Spleen (tissue), 11 donors: ENCODE results near the gene BLOC1S5. TPM values are rescaled to one million over a fixed set of nuclear protein-coding genes. Genes with fewer than 3 reads are reported as not detected.

Source experiments
- DNase-seq: peaks from one replicate; pipeline ENCODE4 v3.0.0-alpha.2; 2020
- H3K27ac ChIP-seq, 8 donors: fragments of 200-600 bp; sonication (generic) in 7 of 8; 1 replicate in 4 of 8; 2 replicates in 4 of 8; pipeline versions ENCODE4 v1.5.0 to v1.8.0; 2016 to 2021; ENCODE audit warnings: inconsistent platforms in 4 of 8, mild to moderate bottlenecking in 4 of 8, moderate library complexity in 1 of 8
- H3K27me3 ChIP-seq, 7 donors: fragments of 200-600 bp; sonication (generic) in 6 of 7; replicated peaks in 1 of 7; 1 replicate in 4 of 7; 2 replicates in 3 of 7; pipeline versions ENCODE4 v1.5.0 to v1.8.0; 2016 to 2021; ENCODE audit warnings: inconsistent platforms in 3 of 7, mild to moderate bottlenecking in 1 of 7
- H3K36me3 ChIP-seq, 6 donors: fragments of 200-600 bp; sonication (generic) in 5 of 6; 1 replicate in 4 of 6; 2 replicates in 2 of 6; pipeline versions ENCODE4 v1.5.0 to v1.8.0; 2016 to 2021; ENCODE audit warnings: inconsistent platforms in 2 of 6
- H3K4me1 ChIP-seq, 6 donors: fragments of 200-600 bp; sonication (generic) in 5 of 6; 1 replicate in 3 of 6; 2 replicates in 3 of 6; pipeline versions ENCODE4 v1.5.0 to v1.8.0; 2016 to 2021; ENCODE audit warnings: inconsistent platforms in 3 of 6
- H3K4me3 ChIP-seq, 8 donors: fragments of 200-600 bp; sonication (generic) in 7 of 8; 1 replicate in 4 of 8; 2 replicates in 4 of 8; pipeline versions ENCODE4 v1.5.0 to v1.8.0; 2016 to 2021; ENCODE audit warnings: inconsistent platforms in 4 of 8, mild to moderate bottlenecking in 4 of 8, moderate library complexity in 2 of 8
- H3K9me3 ChIP-seq, 8 donors: fragments of 200-600 bp; sonication (generic) in 7 of 8; 1 replicate in 4 of 8; 2 replicates in 4 of 8; pipeline versions ENCODE4 v1.5.0 to v1.8.0; 2016 to 2021; ENCODE audit warnings: inconsistent platforms in 4 of 8
- POLR2A ChIP-seq, 3 donors: fragments of 450-650 bp; IDR thresholded peaks; one replicate each; pipeline ENCODE4 v1.5.1; 2017; ENCODE audit warnings: antibody characterized with exemption in 3 of 3, mild to moderate bottlenecking in 1 of 3
- POLR2AphosphoS5 ChIP-seq, 3 donors: sonication (generic); formaldehyde crosslinking; IDR thresholded peaks; one replicate each; pipeline ENCODE4 v1.5.1; 2017; ENCODE audit warnings: antibody characterized with exemption in 3 of 3
- WGBS, 5 donors: extraction: QIAGEN DNeasy Blood & Tissue Kit in 3 of 5; methylation state at CpG; one replicate each; pipeline versions ENCODE4 v1.1.5 to v1.1.7; 2013 to 2018; 5-methylcytosine and 5-hydroxymethylcytosine counted together
- intact Hi-C: fragments of 100-400 bp; cut with DNase I; formaldehyde crosslinking; loops from one replicate; pipeline ENCODE4 v1.15.0; 2023; ENCODE audit warnings: low total_unique reads
- polyA plus RNA-seq, 3 donors: library from polyadenylated mRNA; stranded (reverse); fragments of 200-250 nt; gene quantifications; one replicate each; pipeline ENCODE4 v1.2.1, GENCODE V29; 2013
- total RNA-seq, 7 donors: library from RNA; depleted of rRNA in 3 of 7; stranded (reverse); fragments of >200 nt in 3 of 7; fragmentation: NEBNext Ultra II Directional in 4 of 7; extraction: Animal tissue kit (Norgen Biotek cat#: 25700) in 4 of 7; gene quantifications; one replicate each; pipeline versions ENCODE4 v1.1.0 to v1.2.1, GENCODE V29; 2016 to 2021
- TF ChIP-seq, protein P1 (sequence below), 11 experiments: fragments of 200-600 bp in 7 of 11; fragments of 450-650 bp in 4 of 11; sonication (generic) in 4 of 11; IDR thresholded peaks in 8 of 11; conservative IDR thresholded peaks in 3 of 11; 1 replicate in 7 of 11; 2 replicates in 4 of 11; pipeline versions ENCODE4 v1.4.0 to v1.8.0; 2016 to 2021; ENCODE audit warnings: antibody characterized with exemption in 11 of 11, inconsistent platforms in 4 of 11, mild to moderate bottlenecking in 1 of 11
- donor health status: healthy with polysubstance abuse.
- donor health status: DM: no; HTN: no; CAD: no; lungs with moderate emphysema.
- donor health status: DM: no; HTN: no; CAD: no.
- donor health status: Bipolar disorder and iron deficiency.
- donor health status: healthy.
- donor health status: DM: no; HTN: no; CAD: no.
- donor health status: DM: yes; HTN: yes; CAD: no.

Gene BLOC1S5
- total and polyA plus RNA-seq, 10 donors, result 6.6 to 18.0 (median 13.6) TPM

DNA sequence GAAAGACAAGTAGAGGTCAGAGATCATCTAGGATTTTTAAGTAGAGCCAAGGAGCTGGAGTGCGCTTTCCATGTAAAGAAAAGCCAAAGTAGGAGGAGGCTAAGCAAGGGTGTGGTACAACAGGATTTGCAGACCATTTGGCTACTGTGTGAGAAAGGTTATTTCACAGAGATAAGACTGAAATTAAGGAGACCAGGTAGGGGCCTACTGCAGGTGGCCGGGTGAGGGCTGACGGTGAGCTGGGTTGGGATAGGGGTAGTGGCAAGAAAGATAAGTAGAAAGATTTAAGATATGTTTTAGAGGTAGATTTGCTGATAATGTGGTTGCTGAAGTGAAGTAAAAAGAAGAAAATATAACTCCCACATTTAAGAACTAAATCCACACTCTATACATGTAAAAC, 3.8 kb downstream of the BLOC1S5 start:
- WGBS, 5 donors, result 90 to 98% (median 91%) methylated on average over 3 of the region's 3 CpGs
- Histone ChIP-seq H3K27ac (no peak overlapping the region), H3K27me3 (no peaks in the 10 kb centered on the region), H3K4me3 (no peak overlapping the region), H3K9me3 (no peaks in the 10 kb centered on the region), H3K4me1 (peaks cover 17 to 33% (median 19%) of the 10 kb centered on the region in 6 donors), H3K36me3 (peaks cover 0 to 66% (median 15%) of the 10 kb centered on the region in 6 donors)
- no peak for TF ChIP-seq POLR2A (IDR thresholded peaks at IDR 0.05)
- TF ChIP-seq, protein P1, sequence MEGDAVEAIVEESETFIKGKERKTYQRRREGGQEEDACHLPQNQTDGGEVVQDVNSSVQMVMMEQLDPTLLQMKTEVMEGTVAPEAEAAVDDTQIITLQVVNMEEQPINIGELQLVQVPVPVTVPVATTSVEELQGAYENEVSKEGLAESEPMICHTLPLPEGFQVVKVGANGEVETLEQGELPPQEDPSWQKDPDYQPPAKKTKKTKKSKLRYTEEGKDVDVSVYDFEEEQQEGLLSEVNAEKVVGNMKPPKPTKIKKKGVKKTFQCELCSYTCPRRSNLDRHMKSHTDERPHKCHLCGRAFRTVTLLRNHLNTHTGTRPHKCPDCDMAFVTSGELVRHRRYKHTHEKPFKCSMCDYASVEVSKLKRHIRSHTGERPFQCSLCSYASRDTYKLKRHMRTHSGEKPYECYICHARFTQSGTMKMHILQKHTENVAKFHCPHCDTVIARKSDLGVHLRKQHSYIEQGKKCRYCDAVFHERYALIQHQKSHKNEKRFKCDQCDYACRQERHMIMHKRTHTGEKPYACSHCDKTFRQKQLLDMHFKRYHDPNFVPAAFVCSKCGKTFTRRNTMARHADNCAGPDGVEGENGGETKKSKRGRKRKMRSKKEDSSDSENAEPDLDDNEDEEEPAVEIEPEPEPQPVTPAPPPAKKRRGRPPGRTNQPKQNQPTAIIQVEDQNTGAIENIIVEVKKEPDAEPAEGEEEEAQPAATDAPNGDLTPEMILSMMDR (IDR thresholded peaks at IDR 0.05 in 8 of 11, conservative IDR thresholded peaks at IDR 0.05 in 3 of 11), result no peak
- no peak for TF ChIP-seq POLR2AphosphoS5 (IDR thresholded peaks at IDR 0.05)
- no peak for DNase-seq
- intact Hi-C loops, result no loop called here

DNA sequence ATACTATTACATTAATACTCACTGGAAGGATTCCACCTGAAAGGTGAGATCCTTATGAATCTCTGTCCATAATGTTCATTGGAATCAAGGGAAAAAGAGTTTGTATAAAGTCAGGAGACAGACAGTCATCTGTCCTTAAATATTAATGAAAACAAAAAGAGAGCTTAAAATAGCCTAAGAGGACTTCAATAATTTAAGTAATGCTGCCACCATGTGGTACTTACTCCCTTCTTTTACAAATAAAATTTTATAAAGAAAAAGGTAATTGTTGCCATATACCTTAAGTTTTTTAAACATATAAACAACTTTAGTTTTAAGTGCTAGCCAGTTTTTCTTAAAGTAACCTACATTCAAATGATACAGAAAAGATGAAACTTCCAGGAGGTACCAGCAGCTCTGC, 5.1 kb downstream of the BLOC1S5 start:
- no peak for DNase-seq
- Histone ChIP-seq H3K36me3 (peaks cover 0 to 78% (median 16%) of the 10 kb centered on the region in 6 donors), H3K9me3 (no peaks in the 10 kb centered on the region), H3K4me3 (no peak overlapping the region), H3K27me3 (no peaks in the 10 kb centered on the region), H3K4me1 (peaks cover 7 to 23% (median 11%) of the 10 kb centered on the region in 6 donors), H3K27ac (no peak overlapping the region)
- TF ChIP-seq, protein P1 (IDR thresholded peaks at IDR 0.05 in 8 of 11, conservative IDR thresholded peaks at IDR 0.05 in 3 of 11), result peak in 2 of 11 experiments; percentile 12 to 21
- TF ChIP-seq POLR2AphosphoS5 (IDR thresholded peaks at IDR 0.05) (no peak), POLR2A (IDR thresholded peaks at IDR 0.05) (no peak)
- intact Hi-C loops, result no loop called here

DNA sequence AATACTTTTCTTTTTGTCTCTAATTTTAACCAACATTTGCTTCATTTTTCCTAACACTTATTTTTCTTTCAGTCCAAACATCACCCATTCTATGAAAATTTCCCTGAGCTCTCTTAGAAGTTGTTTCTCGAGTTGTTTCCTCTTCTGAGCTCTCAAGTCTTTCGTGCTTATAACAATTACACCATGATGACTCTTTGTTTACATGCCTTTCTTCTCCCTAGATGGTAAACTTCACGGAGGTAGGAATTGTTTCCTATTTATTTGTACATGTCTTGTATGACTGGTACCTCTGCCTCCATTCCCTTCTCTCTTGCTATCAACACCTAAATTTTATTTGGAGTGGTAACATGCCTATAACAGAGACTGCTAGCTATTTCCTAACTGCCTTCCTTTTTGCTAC, 6.4 kb downstream of the BLOC1S5 start:
- H3K9me3 ChIP-seq, result no peaks in the 10 kb centered on the region
- WGBS, 5 donors, result 86 to 97% (median 89%) methylated on average over 3 of the region's 3 CpGs
- intact Hi-C loops, result no loop called here
- H3K27ac ChIP-seq, result no peak overlapping the region
- peaks cover 0 to 13% (median 3%) of the 10 kb centered on the region in 6 donors for H3K4me1 ChIP-seq
- no peak overlapping the region for H3K4me3 ChIP-seq
- no peaks in the 10 kb centered on the region for H3K27me3 ChIP-seq
- TF ChIP-seq POLR2A (IDR thresholded peaks at IDR 0.05) (no peak), POLR2AphosphoS5 (IDR thresholded peaks at IDR 0.05) (no peak)
- TF ChIP-seq, protein P1 (IDR thresholded peaks at IDR 0.05 in 8 of 11, conservative IDR thresholded peaks at IDR 0.05 in 3 of 11), result no peak
- H3K36me3 ChIP-seq, result peaks cover 0 to 90% (median 17%) of the 10 kb centered on the region in 6 donors
- DNase-seq, result no peak

DNA sequence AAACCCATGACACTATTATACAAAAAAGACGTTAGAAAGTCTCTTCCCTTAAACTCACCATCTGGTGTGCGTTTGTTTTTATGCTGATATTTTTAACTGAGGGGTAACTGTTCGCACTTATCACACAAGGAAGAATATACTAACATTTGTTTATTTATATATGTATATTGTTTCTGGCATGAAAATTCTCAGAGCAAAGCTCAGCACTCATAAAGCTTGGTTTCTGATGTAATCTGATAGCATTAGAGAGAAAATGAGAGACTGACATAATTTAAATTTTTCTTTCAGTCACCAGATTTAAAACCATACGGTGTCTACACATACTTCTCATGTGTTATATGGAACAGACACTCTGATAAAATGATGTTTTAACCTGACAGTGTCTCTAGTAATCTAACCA, 6.9 kb downstream of the BLOC1S5 start:
- Histone ChIP-seq H3K4me1 (peaks cover 0 to 8% (median 0%) of the 10 kb centered on the region in 6 donors), H3K27me3 (no peaks in the 10 kb centered on the region), H3K36me3 (peaks cover 0 to 93% (median 18%) of the 10 kb centered on the region in 6 donors), H3K9me3 (no peaks in the 10 kb centered on the region), H3K4me3 (no peak overlapping the region), H3K27ac (no peak overlapping the region)
- DNase-seq, result no peak
- WGBS, 5 donors, result 86 to 96% (median 92%) methylated on average over 4 of the region's 4 CpGs
- TF ChIP-seq, protein P1 (IDR thresholded peaks at IDR 0.05 in 8 of 11, conservative IDR thresholded peaks at IDR 0.05 in 3 of 11), result no peak
- TF ChIP-seq POLR2A (IDR thresholded peaks at IDR 0.05), result no peak
- no peak for TF ChIP-seq POLR2AphosphoS5 (IDR thresholded peaks at IDR 0.05)
- intact Hi-C loops, result no loop called here
